Stimulated activated memory B cell treated with anti-CD40 and anti-IgM and Interleukin-4, amounts not matched to agents 10 μg/mL and 1 μg/mL and 100 μg/mL, for 72 hours (primary cell): Measurements from ENCODE around the gene SLC11A1.
A peak's percentile ranks its signal among the peaks of the same experiment; 100 is the strongest.

Experiments
- ATAC-seq: fragments of 150-1000 bp; cut with Tn5 transposase; 2 replicates; pipeline ENCODE4 v1.10.0; 2021
- H3K27ac Mint-ChIP-seq: one replicate; pipeline ENCODE4 v1.8.0; 2022; ENCODE audit warnings: mild to moderate bottlenecking, mixed read lengths
- H3K27me3 Mint-ChIP-seq: one replicate; pipeline ENCODE4 v1.8.0; 2022; ENCODE audit warnings: mixed read lengths
- H3K36me3 Mint-ChIP-seq: one replicate; pipeline ENCODE4 v1.8.0; 2022; ENCODE audit warnings: mixed read lengths
- H3K4me1 Mint-ChIP-seq: one replicate; pipeline ENCODE4 v1.8.0; 2022; ENCODE audit warnings: mixed read lengths
- H3K4me3 Mint-ChIP-seq: one replicate; pipeline ENCODE4 v1.8.0; 2022; ENCODE audit warnings: mild to moderate bottlenecking, moderate library complexity, mixed read lengths
- H3K9me3 Mint-ChIP-seq: one replicate; pipeline ENCODE4 v1.8.0; 2022; ENCODE audit warnings: mixed read lengths

The SLC11A1 gene

DNA sequence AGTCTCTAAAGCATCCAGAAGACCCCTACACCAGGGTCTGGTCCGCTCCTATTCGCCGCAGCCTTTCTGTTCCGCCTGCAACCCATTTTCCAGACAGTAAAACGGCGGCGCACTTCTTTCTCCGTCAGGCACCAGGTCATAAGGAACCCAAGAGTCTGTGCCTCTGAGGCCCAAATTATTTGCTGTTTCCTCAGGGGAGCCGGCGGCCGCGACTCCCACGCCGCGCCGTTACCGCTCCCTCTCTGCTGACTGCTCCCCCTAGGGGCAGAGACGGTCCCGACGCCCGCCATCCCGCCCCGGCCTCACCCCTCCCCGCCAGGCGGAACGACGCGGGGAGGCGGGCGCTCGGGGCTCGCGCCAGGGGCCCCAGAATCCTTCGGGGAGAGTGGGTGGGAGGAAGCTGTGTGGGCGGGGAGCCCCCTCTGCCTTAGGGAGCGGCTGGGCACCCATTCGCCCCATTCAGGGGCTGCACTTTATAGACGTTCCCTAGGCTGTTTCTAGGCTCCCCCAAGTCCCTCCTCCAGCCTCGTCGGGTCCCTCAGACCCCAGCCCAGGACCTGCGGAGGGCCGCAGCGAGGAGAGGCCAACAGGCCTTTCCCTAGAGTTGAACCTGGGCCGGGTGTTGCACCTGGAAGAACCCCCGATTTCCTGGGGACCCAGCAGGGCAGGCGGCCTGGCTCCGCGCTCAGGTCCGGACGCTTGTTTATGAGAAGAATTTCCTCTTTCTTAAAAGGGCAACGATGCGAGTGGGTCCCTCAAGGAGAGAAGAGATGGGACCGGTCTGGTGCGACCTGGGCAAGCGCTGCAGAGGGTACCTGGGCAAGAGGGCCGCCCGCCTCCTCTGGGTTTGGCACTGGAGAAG is 14.0 kb downstream of the SLC11A1 start:
- peak overlapping the region; percentile 98 for H3K27ac Mint-ChIP-seq
- no peaks in the 10 kb centered on the region for H3K9me3 Mint-ChIP-seq
- peak; percentile 86 for ATAC-seq
- peaks cover 49% of the 10 kb centered on the region for H3K4me1 Mint-ChIP-seq
- H3K4me3 Mint-ChIP-seq, result peak overlapping the region; percentile 97
- H3K27me3 Mint-ChIP-seq, result peaks cover 9% of the 10 kb centered on the region
- H3K36me3 Mint-ChIP-seq, result no peaks in the 10 kb centered on the region

DNA sequence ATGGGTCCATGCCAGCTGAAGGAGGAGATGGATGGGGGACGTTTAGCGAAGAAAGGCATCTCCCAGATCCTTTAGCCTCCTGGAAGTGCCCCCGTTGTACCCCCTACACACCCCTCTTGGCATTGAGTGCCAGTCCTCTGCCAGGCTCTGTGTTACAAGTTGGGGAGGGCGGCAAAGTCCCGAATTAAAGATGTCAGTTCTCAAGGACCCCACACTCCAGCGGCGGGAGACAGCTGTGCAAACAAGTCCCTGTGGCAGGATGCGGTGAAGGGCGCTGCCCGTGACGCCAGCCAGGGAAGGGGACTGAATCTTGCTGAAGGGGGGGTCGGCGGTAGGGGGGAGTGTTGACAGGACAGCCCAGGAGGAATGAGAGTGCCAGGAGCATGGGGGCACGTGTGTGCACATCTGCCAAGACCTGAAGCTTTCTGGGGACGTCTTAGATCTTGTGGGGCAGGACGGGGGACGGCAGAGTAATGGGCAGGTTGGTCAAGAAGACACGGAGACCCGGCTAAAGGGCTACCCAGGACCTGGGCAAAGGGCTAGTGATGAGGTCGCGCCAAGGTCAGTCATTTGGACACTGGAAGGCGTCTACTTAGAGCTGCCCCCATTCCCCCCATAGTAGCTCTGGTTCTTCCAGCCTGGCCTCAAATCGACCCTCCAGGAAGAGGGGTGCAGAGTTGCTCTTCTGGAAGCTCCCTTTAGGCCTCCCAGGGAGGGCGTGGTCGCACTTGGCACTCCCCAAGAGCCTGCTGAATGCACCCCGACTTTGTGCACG is 14.8 kb downstream of the SLC11A1 start:
- Mint-ChIP-seq H3K36me3 (peaks cover 4% of the 10 kb centered on the region), H3K4me1 (peaks cover 57% of the 10 kb centered on the region), H3K9me3 (no peaks in the 10 kb centered on the region), H3K27ac (peak overlapping the region; percentile 98), H3K27me3 (peaks cover 9% of the 10 kb centered on the region), H3K4me3 (peak overlapping the region; percentile 97)
- ATAC-seq, result no peak

GRCh38 chr2:218397463-218397819 is 15.4 kb downstream of the SLC11A1 start:
- Mint-ChIP-seq H3K27me3 (peaks cover 9% of the 10 kb centered on the region), H3K4me1 (peaks cover 63% of the 10 kb centered on the region), H3K4me3 (peak overlapping the region; percentile 97), H3K27ac (peak overlapping the region; percentile 98), H3K36me3 (peaks cover 9% of the 10 kb centered on the region), H3K9me3 (no peaks in the 10 kb centered on the region)
- ATAC-seq, result no peak

GRCh38 chr2:218397820-218398436 is 15.9 kb downstream of the SLC11A1 start:
- Mint-ChIP-seq H3K4me1 (peaks cover 68% of the 10 kb centered on the region), H3K9me3 (no peaks in the 10 kb centered on the region), H3K27me3 (peaks cover 9% of the 10 kb centered on the region), H3K4me3 (peak overlapping the region; percentile 97), H3K27ac (peak overlapping the region; percentile 98), H3K36me3 (peaks cover 14% of the 10 kb centered on the region)
- no peak for ATAC-seq

DNA sequence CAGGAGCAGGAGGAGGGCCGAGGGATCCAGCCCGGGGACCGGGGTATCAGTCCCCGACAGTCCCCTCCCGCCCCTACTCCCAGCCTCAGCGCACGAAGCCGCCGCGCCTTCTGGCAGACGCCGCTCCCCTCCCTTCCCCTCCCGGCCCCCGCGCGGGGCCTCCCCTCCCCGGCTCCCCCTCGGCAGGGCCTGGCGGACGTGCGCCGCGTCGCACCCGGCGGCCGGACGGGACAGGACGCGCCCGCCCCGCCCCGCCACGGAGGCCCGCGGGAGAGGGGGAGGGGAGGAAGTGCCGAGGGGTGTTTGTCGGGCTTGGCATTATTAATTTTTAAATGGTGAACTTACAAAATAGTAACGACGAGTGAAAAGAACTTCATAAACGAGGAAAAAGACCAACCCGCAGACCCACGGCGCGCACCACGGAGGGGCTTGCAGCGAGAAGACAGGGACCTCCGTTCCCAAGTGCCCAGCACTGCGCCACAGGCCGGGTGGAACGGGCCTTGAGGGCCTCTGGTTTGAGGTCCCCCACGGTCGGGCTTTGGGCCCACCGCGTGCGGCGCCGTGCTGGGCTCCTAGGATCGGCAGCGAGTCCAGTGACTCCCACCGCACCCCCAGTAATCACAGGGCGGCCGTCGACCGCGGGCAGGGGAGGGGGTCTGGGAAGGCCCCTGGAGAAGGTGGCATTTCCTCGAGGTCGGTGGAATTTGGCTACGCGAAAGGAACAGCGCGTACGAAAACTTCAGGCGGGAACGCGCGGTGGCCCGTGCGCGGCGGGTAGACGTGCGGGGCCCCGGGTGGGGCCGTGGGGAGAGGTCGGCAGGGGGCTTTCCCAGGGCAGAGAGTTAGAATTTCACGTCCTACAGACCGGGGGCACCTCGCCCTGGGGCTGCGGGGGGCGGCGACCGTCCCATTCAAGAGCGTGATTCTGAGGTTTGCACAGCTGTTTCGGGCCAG is 16.6 kb downstream of the SLC11A1 start:
- H3K4me3 Mint-ChIP-seq, result peak overlapping the region; percentile 99
- H3K4me1 Mint-ChIP-seq, result peaks cover 70% of the 10 kb centered on the region
- peaks cover 22% of the 10 kb centered on the region for H3K36me3 Mint-ChIP-seq
- peak overlapping the region; percentile 98 for H3K27ac Mint-ChIP-seq
- H3K27me3 Mint-ChIP-seq, result peaks cover 9% of the 10 kb centered on the region
- H3K9me3 Mint-ChIP-seq, result no peaks in the 10 kb centered on the region
- ATAC-seq, result no peak

DNA sequence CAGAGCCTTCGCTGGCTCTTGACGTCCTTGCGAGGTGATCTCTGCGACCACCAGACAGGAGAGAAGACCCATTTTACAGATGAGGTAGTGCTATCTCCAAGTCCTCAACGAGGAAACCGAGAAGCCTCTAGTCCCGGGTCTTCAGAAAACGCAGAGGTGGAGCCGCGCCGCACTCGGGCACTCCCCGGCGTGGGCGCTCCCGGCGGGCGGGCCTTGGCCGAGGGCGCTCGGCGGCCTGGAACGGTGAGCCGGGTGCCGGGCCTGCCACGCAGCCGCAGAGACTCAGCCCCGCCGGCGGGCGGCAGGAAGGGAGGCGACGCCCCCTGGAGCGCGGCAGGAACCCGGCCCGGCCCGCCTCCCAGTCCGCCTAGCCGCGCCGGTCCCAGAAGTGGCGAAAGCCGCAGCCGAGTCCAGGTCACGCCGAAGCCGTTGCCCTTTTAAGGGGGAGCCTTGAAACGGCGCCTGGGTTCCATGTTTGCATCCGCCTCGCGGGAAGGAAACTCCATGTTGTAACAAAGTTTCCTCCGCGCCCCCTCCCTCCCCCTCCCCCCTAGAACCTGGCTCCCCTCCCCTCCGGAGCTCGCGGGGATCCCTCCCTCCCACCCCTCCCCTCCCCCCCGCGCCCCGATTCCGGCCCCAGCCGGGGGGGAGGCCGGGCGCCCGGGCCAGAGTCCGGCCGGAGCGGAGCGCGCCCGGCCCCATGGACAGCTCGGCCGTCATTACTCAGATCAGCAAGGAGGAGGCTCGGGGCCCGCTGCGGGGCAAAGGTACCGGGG is 17.5 kb downstream of the SLC11A1 start, which contains the start of gene CTDSP1:
Gene CTDSP1, plus strand, starts transcription at position 478 of the 776 bp plus-strand sequence. Its CDS starts 223 bp downstream, at position 701.
- Mint-ChIP-seq H3K27me3 (peaks cover 9% of the 10 kb centered on the region), H3K4me3 (peak within 1 kb of the TSS; percentile 99), H3K4me1 (peaks cover 72% of the 10 kb centered on the region), H3K36me3 (peaks cover 31% of the 10 kb centered on the region), H3K27ac (peak within 1 kb of the TSS; percentile 88), H3K9me3 (no peaks in the 10 kb centered on the region)
- ATAC-seq, result peak; percentile 77

DNA sequence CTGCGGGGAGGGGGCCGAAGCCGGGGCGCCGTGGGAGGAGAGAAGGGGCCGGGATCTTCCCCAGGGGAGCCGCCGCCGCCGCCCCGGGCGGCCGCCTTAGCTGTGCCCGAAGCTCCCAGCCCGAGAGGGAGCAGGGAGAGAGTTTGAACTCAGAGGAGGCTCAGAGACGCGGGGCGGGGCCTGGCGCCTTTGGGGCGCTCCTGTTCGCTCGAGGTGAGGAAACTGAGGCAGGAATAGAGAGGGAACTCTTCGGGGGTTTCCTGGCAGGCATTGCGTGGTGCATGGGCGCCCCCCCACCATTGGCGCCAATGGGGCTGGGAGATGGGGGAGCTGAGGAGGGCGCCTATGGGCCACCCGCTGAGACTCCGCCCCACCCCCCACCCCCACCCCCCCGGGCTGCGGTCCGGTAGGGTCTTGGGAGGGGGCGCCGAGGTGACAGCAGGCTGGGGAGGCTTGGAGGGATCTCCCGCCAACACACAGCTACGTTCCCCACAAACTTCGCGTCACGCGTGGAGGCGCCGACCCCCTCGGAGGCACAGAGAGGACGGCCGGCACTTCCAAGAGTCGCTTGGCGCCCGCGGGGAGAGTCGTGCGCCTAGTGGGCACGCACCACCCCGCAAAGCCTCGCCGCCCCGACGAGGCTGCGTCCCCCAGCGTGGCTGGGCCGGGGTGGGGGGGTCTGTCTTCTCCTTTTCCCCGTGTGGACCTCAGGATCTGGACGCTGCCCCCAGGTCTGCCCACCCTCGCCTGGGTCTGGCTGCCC is 18.3 kb downstream of the SLC11A1 start:
- H3K4me3 Mint-ChIP-seq, result peak overlapping the region; percentile 99
- no peak for ATAC-seq
- H3K36me3 Mint-ChIP-seq, result peaks cover 38% of the 10 kb centered on the region
- peaks cover 80% of the 10 kb centered on the region for H3K4me1 Mint-ChIP-seq
- H3K9me3 Mint-ChIP-seq, result no peaks in the 10 kb centered on the region
- peak overlapping the region; percentile 88 for H3K27ac Mint-ChIP-seq
- peaks cover 9% of the 10 kb centered on the region for H3K27me3 Mint-ChIP-seq

DNA sequence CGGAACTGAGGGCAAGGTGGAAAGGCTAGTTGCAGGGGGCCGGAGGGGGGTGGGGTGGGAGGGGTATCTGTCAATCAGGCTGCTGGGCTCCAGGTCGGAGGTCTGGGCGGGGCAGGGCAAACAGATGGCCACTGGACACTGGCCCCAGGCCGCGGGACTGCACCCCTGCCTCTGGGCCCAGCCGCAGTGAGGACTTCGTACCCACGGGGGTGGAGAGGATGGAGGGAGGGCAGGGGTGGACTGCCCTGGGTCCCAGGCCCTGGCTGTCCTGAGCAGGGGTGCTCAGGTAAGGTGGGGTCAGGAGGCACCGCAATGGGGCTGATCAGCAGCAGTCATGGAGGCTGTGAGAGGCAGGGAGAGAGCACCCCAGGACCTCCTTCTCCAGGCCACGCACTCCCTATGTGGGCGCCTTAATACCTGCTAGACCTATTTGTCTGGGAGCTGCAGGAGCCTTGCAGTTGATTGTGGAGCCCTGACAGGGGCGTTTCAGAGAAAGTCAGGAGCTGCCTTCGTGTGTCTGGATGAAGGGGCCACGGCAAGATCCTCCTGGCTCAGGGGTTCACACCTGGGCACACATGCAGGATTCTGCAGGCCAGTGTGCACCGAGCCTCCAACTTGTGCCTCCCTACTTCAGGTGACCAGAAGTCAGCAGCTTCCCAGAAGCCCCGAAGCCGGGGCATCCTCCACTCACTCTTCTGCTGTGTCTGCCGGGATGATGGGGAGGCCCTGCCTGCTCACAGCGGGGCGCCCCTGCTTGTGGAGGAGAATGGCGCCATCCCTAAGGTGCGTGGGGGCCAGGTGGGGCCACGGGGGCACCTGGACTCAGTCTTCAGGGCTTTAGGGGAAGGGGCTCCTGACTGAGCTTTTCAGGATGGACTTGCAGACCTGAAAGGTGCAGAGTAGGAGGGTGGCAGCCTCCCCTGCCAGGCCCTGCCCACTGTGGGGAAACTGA is 19.1 kb downstream of the SLC11A1 start:
- peak overlapping the region; percentile 64 for H3K27ac Mint-ChIP-seq
- H3K27me3 Mint-ChIP-seq, result peaks cover 9% of the 10 kb centered on the region
- H3K4me3 Mint-ChIP-seq, result peak overlapping the region; percentile 99
- peaks cover 79% of the 10 kb centered on the region for H3K4me1 Mint-ChIP-seq
- no peak for ATAC-seq
- H3K9me3 Mint-ChIP-seq, result no peaks in the 10 kb centered on the region
- H3K36me3 Mint-ChIP-seq, result peaks cover 39% of the 10 kb centered on the region

- peaks cover 39% of the 10 kb centered on the region for H3K36me3 Mint-ChIP-seq
- H3K27ac Mint-ChIP-seq, result peak overlapping the region; percentile 64
- peaks cover 76% of the 10 kb centered on the region for H3K4me1 Mint-ChIP-seq
- ATAC-seq, result no peak
- H3K27me3 Mint-ChIP-seq, result peaks cover 9% of the 10 kb centered on the region
- H3K4me3 Mint-ChIP-seq, result peak overlapping the region; percentile 99
- H3K9me3 Mint-ChIP-seq, result no peaks in the 10 kb centered on the region
These were observed 19.8 kb downstream of the SLC11A1 start for GRCh38 chr2:218401890-218402289.

DNA sequence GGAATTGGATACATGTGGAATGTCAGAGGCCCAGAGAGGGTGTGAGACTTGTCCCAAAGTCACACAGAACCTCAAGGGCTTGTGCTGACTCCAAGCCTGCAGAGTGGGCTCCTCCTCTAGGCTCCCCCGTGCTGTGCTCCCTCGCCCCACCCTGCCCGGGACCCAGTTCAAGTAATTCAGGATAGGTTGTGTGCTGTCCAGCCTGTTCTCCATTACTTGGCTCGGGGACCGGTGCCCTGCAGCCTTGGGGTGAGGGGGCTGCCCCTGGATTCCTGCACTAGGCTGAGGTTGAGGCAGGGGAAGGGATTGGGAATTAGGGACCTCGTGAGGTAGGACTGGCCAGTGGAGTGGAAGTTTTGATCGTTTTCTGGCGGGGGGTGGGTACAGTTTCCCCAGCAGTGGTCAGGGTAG is 20.4 kb downstream of the SLC11A1 start:
- Mint-ChIP-seq H3K36me3 (peaks cover 39% of the 10 kb centered on the region), H3K4me3 (peak overlapping the region; percentile 14), H3K27ac (no peak overlapping the region), H3K27me3 (peaks cover 6% of the 10 kb centered on the region), H3K4me1 (peaks cover 76% of the 10 kb centered on the region), H3K9me3 (no peaks in the 10 kb centered on the region)
- no peak for ATAC-seq

DNA sequence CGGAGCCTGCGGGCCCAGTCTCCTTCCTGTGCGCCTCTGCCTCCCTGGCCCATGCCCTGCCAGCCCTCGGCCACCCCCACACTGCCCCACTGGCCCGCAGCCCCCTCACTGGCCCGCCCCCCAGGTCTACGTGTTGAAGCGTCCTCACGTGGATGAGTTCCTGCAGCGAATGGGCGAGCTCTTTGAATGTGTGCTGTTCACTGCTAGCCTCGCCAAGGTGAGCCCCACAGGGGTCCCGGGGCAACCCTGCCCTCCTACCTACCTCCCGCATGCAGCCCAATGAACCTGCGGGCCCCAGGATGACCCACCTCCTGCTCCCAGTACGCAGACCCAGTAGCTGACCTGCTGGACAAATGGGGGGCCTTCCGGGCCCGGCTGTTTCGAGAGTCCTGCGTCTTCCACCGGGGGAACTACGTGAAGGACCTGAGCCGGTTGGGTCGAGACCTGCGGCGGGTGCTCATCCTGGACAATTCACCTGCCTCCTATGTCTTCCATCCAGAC is 20.9 kb downstream of the SLC11A1 start:
- peaks cover 39% of the 10 kb centered on the region for H3K36me3 Mint-ChIP-seq
- H3K9me3 Mint-ChIP-seq, result no peaks in the 10 kb centered on the region
- H3K4me3 Mint-ChIP-seq, result no peak overlapping the region
- peaks cover 76% of the 10 kb centered on the region for H3K4me1 Mint-ChIP-seq
- peak overlapping the region; percentile 42 for H3K27ac Mint-ChIP-seq
- ATAC-seq, result no peak
- H3K27me3 Mint-ChIP-seq, result peaks cover 1% of the 10 kb centered on the region

DNA sequence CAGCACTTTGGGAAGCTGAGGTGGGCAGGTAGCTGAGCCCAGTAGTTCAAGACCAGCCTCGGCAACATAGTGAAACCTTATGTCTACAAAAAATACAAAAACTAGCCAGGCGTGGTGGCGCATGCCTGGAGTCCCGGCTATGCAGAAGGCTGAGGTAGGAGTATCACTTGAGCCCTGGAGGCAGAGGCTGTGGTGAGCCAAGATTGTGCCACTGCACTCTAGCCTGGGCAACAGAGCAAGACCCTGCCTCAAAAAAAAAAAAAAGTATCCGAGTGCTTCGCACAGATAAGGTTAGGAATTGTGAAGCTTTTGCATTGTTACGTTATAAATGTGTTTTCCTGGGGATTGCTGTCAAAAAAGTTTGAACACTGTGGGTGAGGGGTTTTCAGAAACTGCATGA is 21.7 kb downstream of the SLC11A1 start:
- Mint-ChIP-seq H3K9me3 (no peaks in the 10 kb centered on the region), H3K36me3 (peaks cover 39% of the 10 kb centered on the region), H3K4me3 (no peak overlapping the region), H3K27ac (peak overlapping the region; percentile 42), H3K4me1 (peaks cover 73% of the 10 kb centered on the region), H3K27me3 (no peaks in the 10 kb centered on the region)
- ATAC-seq, result no peak
